Measurements from ENCODE around the gene TFAP2D.

Gene TFAP2D

DNA sequence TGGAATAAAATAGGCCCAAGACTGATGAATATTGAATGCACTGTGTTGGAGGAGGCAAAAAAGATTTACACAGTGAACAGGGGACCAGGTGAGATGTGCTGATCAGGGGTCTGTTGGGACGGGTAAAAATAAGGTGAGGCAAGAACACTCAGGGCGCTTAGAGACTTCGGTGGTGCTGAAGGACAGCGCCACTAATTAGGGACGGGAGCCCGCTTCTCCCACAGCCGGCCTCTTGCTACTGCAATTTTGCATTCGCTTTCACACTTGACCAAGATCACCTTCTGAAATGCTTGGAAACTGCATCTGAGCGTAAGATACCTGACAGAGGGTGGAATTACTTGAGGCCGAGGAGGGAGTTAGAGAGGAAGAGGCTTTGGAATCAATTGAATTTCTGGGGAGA, 7.3 kb downstream of the TFAP2D start:
- no peak for DNase-seq (ENCODE audit: low spot score)

DNA sequence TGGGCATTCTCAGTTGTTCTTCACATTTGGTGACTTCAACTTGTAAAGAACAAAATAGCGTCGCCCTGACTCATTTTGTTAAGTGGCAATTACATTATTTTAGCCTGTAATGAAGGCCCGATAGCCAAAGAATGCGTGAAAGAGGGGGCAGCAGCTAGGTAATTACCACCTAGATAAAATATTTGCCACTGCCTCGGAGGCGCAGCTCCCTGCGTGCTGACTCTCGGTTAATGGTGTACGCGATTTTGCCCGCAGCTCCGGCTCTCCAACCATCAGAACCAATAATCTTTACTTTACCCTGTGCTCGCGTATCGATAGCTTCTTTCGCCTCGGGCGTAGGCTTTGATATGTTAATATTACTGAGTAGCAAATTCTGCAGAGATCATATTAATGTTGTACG, 8.7 kb downstream of the TFAP2D start:
- DNase-seq (ENCODE audit: low spot score), result no peak

DNA sequence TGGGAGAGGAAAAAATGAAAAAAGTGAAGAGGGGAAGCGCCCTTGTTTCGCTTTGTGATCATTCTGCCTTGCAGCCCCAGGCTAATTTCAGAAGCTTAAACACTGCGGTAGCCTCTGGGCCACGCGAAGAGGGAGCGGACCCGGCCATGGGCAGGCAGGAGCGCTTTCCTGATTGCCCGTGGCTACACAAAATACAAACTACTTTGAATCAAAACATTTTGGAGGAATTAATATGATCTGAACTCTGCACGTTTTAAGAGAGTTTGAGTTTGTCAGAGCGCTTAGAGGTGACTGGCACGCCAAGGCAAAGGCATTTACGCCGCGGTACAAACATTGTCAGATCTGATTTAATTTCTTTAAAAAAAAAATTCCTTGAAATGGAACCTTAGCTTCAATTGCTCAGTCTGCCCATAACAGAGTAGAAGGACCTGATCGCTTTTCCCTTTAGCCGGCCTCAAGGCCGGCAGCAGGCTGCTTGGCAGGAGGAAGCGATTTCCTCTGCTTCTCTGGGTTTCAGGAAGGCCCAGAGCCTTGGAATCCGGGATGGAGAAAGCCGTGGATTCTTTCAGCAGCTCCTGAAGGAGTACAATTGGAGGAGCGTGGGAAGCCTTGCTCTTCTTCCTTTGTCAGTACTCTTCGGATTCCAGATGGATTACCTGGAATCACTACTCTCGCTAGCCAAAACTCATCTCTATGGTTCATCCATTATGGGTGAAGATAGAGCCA, 9.7 kb downstream of the TFAP2D start:
- DNase-seq (ENCODE audit: low spot score), result no peak

DNA sequence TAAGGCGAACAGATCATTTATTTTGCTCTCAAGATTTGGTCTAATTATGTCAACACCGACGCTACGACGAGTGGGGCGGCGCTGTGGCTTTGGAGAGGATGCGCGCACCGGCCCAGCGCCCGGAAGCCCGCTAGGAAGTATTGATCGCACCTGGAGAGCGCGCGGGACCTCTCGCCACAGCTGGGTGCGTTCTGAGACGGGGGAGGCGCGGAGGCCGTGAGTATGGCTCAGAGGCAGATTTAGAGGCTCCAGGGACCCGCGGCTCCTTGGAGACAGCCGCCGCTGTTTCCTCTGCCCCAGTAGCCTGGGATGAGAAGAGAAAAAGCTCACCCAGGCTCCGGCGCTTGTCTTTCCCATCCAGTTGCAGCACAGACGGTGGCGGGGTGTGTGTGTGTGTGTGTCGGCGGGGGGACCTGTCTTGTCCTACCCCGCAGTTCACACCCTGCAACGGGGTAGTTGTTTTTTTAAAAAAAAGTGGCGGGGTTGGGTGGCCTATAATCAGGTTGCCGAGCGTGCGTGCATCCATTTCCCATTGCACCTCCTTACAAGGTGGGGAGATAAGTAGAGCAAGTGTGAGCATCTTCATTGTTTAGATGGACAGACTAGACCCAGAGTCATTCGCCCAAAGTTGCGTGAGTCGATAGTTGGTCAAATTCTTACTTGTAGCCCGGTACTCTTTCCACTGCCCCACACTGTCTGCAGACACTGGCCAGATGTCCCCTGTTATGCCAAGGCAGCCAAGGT, 11.2 kb downstream of the TFAP2D start:
- DNase-seq (ENCODE audit: low spot score), result no peak

DNA sequence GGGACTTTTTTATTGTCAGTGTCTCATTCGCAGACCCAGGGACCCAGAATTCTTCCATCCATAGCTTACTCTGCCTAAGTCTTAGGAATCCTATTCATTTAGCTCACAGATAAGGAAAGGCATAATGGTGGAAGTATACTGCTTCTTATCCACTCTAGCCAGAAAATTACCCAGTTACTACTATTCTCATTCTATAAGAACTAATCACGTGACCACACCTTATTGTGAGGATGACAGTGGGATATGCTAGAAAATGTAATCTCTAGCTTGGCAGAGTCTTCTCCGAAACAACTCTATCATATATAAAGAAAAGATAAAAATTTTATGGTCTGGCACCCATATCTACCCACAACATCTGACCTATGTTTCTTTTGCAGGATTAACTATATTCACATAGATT, 21.2 kb downstream of the TFAP2D start:
- DNase-seq (ENCODE audit: low spot score), result no peak

DNA sequence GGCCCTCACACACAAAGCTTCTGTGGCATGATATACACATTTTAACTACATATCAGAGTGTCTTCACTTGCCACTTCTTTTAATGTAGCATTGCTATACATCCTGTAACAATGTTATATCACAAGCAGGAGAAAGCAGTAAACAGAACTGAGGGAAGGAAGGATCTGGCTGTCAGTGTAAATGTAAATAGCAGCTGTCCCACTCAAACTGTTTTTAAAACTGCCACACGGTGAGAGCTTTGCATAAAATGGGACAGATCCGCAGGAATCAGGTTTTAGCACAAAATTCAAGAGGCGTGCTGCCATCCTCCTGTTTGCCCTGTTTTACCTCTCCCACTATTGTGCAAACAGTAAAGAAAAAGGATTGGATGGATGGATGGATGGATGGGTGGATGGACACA, 28.8 kb downstream of the TFAP2D start:
- DNase-seq (ENCODE audit: low spot score), result no peak

DNA sequence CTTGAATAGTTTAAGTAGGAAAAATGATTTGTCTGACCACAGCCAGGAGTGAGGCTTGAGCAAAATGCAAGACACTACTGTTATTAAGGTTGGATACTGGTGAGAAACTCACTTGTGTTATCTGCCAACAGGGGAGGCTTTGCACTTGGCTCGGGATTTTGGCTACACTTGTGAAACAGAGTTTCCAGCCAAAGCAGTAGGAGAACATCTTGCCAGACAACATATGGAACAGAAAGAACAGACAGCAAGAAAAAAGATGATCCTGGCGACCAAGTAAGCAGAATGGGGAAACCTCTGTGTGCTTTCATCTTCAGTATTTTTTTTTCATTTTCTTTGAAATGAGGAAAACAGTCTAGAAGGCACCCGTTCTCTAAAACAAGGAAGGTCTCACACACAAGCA, 31.6 kb downstream of the TFAP2D start:
- DNase-seq (ENCODE audit: low spot score), result no peak

DNA sequence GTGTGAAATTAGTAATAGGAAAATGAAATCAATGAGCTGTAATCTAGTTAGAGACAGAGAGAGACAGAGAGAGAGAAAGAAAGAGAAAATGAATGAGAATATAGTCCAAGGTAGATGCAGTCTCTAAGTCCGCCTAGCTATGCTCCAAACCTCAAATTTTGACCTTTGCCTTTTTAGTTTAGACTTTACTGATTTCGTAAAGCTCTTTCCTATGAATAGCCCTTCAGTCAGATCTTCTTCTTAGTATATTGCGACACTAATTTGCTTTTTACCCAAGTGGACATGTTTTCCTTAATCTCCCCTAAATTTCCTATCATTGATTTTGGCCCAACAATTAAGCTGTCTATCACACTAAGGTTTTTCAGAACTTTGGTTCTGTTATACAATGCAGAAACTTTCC, 49.5 kb downstream of the TFAP2D start:
- no peak for DNase-seq (ENCODE audit: low spot score)

DNA sequence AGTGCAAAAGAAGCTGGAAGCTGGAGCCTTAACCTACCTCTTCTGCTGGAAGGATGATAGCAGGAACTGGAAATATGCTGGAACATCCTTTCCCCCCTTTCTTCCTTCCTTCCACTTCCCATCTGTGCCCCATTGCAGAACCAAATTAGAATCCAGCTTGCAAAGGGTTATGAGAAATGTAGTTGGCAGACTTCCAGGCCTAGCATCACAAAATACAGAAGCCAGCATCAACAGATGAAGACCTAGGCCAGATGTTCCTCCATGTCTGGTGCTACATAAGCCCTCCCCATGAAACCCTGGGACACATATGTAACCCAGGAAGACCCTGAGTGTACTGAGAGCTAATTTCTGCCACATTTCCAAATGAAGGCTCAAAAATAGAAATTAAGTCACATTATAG, 65.4 kb downstream of the TFAP2D start:
- DNase-seq (ENCODE audit: low spot score), result no peak

DNA sequence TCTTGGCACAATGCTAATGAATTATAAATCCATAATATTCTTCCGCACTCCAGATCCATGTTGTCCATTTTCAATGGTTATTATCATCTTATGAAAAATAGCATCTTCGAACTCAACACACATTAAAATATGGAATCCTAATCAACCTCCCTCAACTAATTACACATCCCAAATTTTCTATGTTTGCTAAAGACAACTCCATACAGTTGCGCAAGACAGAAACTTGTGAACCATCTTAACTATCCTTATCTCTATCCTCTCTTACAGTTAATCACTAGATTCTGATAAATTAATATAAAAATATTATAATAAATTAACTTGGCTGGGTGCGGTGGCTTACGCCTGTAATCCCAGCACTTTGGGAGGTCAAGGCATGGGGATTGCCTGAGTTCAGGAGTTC, 67.1 kb downstream of the TFAP2D start:
- DNase-seq (ENCODE audit: low spot score), result no peak

DNA sequence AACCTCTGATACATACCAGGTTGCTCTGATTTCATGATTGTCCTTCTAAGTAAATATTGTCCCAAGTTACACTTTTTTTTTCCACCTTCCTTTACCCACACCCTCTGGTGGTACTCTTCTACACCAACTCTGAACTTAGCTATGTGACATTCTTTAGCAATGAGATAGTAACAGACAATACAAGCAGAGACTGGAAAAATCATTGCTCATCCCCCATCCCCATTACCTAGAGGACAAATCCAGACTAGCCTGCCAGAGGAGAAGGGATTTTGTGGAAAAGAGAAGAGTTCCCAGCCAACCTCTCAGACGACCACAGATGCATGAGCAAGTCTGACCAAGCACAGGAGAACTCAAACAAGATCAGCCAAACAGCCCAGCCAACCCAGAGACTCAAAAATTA, 72.6 kb downstream of the TFAP2D start:
- DNase-seq (ENCODE audit: low spot score), result no peak

DNA sequence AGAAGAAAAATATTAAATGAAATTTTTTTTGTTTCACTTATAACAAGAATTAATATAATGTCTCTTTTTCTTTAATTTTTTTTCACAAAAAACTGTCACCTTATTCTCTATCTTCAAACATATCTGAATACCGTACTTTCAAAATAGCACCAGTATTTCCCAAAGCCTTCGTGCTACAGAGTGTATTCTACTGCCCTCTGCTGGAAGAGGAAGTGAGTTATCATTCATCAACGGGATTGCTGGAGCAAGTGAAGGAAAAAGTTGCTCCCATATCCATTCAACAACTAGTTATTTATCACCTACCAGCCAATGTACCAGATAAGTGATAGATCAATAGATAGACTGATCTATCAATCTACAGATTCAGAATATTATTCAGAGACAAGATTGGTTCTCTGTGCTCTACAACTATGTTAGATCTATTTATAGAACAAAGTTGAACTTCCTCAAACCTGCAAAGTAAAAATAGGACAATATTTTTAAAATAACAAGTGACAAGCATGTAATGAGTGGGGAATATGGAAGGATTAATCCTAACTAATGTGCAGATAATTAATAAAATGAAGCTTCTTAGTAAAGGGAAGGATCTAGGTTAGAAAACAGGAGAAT, 78.7 kb downstream of the TFAP2D start:
- DNase-seq (ENCODE audit: low spot score), result peak; percentile 63

DNA sequence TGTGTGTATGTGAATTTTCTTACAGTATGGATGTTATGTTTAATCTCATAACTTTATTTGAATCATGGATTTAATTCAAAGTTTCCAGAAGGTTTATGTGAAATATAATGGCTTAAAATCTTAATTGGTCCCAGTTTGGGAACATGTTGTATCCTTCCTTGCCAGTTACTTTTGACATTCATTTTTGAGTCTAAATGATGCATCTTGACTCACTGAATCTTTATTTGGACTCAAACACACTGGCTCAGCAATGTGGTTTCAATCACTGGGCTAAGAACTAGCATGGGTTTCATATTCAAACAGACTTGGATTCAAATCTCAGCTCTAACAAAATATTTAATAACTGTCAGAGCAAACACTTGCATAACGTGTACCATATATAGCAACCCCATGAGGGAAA, 79.4 kb downstream of the TFAP2D start:
- no peak for DNase-seq (ENCODE audit: low spot score)

DNA sequence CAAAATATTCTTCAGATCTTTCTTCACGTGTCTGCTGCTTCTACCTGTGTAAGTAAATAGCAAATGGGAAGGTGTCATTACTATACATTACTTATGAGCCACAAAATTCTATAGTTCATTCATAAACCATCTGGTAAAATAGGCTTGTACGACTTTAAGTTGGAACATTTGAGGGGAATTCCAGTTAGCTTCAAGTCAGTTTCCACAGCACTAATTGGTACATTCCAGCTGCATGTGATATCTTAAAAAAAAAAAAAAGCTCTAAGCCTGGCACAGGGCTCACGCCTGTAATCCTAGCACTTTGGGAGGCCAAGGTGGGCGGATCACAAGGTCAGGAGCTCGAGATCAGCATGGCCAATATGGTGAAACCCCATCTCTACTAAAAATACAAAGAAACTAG, 82.2 kb downstream of the TFAP2D start:
- DNase-seq (ENCODE audit: low spot score), result no peak

DNA sequence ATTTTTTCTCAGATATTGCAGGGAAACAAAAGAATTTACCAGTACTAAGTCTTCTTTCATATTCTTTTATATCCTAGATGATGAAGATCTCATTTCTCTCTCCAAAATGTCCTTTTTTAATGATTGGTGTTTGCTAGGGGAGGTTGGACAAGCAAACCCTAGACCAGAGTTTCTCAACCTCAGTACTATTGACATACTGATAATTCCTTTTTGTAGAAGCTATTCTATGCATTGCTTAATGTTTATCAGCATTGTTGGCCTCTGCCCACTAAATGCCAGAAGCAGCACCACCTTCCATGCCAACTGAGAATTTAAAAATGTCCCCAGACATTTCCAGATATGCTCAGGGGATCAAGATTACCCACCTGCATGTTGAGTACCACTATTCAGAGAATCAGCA, 91.0 kb downstream of the TFAP2D start:
- no peak for DNase-seq (ENCODE audit: low spot score)

DNA sequence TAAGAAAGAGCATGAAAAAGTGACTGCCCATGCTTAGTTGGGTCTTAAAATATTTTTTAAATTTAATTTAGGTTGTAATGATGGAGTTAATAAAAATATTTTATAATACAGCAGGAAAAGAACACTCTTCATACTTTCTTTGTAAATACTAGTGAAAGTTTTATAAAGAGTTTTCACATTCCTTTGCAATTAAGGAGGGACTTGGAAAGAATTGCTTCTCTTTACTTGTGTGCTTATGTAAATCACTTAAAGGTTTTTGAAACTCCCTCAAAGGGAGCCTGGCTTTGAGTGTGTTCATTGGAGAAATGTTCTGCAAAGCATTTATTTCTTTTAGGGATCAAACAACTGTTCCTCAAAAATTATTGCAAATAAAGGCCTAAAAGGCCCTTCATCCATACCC, 93.7 kb downstream of the TFAP2D start:
- DNase-seq (ENCODE audit: low spot score), result no peak

DNA sequence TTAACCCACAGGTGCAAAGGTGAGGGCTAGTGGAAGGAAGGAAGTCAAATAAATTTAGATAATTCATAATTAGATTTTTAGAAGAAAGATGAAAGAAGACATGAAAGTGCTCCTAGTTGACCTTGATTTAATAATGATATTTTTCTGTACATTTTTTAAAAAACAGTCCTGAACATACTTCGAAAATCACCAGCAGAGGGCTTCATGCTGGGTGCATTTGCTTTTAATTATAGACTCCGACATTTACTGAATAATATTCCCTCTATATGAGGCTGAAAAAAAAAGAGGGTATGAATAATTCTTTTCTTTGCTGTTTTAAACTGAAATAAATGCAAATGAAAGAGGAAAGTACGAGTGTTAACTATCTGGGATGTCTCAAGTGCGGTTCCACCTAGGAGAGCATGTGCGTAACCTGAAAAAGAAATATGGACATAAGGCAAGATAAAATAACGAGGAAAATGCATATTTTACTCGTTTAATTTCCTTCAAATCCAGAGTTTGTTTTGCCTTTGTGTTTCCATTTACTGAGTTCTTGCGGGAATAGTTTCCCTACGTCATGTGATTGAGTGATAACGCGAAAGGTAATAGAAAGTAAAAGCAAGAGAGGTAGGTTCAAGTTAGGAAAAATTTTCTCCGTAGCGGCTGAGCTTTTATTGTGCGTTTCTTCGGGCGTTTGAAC, 102.2 kb downstream of the TFAP2D start:
- peak; percentile 20 for DNase-seq (ENCODE audit: low spot score)

DNA sequence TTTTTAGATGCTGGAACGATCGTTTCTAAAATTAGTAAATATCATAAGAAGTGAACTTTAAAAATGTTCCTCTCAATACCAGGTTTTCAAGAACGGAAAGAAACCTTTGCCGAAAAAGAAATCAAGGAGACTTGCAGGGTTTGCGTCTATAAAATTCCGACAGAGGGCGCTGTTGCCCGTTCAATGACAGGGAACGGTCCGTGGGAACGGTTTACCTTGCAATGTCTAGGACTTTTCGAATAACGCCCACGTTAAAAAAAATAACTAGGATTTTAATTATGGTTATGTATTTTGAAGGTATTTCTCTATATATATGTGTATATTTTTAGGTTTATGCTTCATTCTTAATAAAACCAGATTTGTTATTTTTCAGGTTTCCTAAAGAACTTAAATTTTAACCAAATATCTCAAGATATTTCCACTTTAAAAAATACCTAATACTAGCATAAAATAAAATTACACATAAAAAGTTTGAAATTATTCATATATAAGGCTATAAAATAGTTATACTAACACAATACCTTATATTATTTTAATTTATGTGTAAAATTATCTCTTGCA, 102.9 kb downstream of the TFAP2D start:
- DNase-seq (ENCODE audit: low spot score), result peak; percentile 81

DNA sequence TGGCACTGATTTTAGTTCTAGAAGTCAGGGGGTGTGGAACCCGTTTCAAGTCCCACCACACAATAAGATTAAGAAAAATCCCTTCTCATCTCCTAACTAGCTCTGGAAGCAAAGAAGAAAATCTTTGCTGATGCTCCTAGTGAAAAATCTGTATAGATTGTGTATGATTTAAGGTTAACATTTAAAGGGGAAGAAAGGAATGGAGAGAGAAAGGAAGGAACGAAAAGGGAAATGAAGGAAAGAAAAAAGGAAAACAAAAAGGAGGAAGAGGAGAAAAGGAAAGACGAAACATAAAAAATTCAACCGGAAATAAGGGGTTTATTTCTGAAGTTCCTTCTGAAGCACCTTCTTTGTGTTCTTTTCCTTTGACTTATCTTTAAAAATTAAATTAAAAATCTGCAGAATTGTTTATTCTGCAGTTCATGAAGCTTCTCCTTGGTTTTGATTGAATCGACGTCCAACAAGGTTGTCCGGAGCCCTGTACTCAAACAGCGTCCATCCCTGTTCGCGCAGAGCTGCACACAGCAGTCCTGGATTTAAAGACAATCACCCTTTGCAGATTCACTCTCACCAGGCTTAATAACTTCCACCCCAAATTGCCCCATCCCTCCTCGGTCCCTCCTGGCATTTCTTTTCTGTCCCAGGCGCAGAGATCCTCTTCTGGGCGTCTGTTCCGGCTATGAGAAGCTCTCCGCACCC, 103.8 kb downstream of the TFAP2D start:
- no peak for DNase-seq (ENCODE audit: low spot score)

DNA sequence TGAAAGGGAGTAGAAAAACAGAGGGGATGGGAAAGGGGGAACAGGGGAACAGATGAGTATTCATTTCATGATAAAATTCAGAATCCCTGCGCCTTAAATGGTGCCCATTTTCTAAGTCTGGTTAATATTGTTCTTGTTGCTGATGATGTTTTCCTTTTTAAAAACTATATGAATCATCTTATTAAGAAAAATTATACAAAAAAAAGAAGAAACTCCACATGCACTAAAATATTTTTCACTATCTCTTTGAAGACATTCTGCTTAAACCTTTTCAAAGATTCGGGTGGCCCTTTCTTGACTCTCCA, 104.3 kb downstream of the TFAP2D start:
- no peak for DNase-seq (ENCODE audit: low spot score)

DNA sequence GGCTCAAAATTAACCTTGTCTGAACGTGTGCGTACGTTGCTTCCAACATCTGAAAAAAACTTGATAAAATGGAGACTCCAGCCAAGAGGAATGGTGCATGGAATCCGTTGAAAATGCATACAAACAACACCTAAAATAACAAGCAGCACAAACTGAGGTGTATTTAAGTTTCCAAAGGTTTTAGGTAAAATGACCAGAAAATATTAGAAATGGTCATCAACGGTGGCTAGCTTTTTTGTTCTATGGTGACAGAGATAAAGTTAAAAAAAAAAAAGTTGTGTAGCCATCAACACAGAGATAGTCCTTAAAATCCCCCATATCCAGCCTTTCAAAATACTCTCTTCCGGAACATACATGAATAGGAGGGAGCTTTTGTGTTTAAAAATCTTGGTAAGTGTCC, 104.7 kb downstream of the TFAP2D start:
- DNase-seq (ENCODE audit: low spot score), result no peak

DNA sequence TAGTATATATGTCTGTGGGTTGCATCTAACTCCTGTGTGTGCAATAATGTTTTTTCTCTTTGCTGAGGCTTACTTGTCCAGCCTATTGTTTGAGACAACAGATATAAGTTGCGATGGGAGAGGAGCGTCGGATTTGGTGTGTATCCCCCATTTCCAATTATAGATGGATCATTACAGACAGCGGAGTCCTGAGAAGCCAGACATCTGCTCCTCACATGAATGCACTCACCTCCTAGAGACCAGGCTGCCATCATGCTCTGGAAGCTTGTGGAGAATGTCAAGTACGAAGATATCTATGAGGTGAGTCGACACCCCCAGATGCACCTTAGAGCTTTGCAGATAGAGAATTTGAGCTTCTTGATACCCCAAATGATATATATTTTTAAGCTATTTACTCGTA, 105.3 kb downstream of the TFAP2D start, which contains the start of gene TFAP2B:
TSS of gene TFAP2B (plus strand) at position 199 of the 400 bp plus-strand sequence. CDS start at position 220, 21 bp downstream.
- DNase-seq (ENCODE audit: low spot score), result no peak

All from LoVo (cell line).